Common myeloid progenitor, CD34-positive (primary cell): ENCODE data around the gene ERCC6.

ENCODE experiments used
- CTCF ChIA-PET: fragments of 350-600 bp; sonication (Branson Sonifier 250); formaldehyde crosslinking; loops from one replicate; lab custom pipeline; 2021; ENCODE audit warnings: antibody characterized with exemption; lab: Charles Lee
- POLR2A ChIA-PET: fragments of 350-600 bp; sonication (Branson Sonifier 250); formaldehyde crosslinking; loops from one replicate; lab custom pipeline; 2021; ENCODE audit warnings: antibody characterized with exemption; lab: Charles Lee
- DNase-seq, 3 donors: peaks; one replicate each; pipeline versions ENCODE4 v3.0.0 to v3.0.0-alpha.2; 2013
- H3K27ac ChIP-seq, 2 experiments: 1 replicate in 1 of 2; 2 replicates in 1 of 2; pipeline ENCODE4 v1.7.0; 2013; ENCODE audit warnings: inconsistent platforms in 2 of 2, low read length in 2 of 2, mild to moderate bottlenecking in 2 of 2, low read depth in 1 of 2, moderate library complexity in 1 of 2; ENCODE audit not compliant: severe bottlenecking in 2 of 2, insufficient read depth in 1 of 2, poor library complexity in 1 of 2
- H3K27me3 ChIP-seq, 5 experiments: replicated peaks in 2 of 5; 1 replicate in 3 of 5; 2 replicates in 2 of 5; pipeline versions ENCODE4 v1.6.1 to v1.7.0; 2013; ENCODE audit warnings: low read length in 4 of 5, mild to moderate bottlenecking in 2 of 5, moderate library complexity in 2 of 5, inconsistent platforms in 1 of 5; ENCODE audit not compliant: insufficient read depth in 5 of 5, control insufficient read depth in 4 of 5
- H3K36me3 ChIP-seq, 4 experiments: 1 replicate in 2 of 4; 2 replicates in 2 of 4; pipeline versions ENCODE4 v1.6.1 to v1.7.0; 2013; ENCODE audit warnings: low read length in 3 of 4, control low read depth in 1 of 4, mild to moderate bottlenecking in 1 of 4; ENCODE audit not compliant: control insufficient read depth in 4 of 4, insufficient read depth in 4 of 4
- H3K4me1 ChIP-seq, 4 experiments: 1 replicate in 3 of 4; 2 replicates in 1 of 4; pipeline versions ENCODE4 v1.6.1 to v1.7.1; 2013; ENCODE audit warnings: low read length in 3 of 4, mild to moderate bottlenecking in 3 of 4, control low read depth in 1 of 4, inconsistent platforms in 1 of 4, moderate library complexity in 1 of 4; ENCODE audit not compliant: control insufficient read depth in 4 of 4, insufficient read depth in 4 of 4; ENCODE audit errors: control extremely low read depth in 1 of 4
- H3K4me3 ChIP-seq, 7 experiments: 1 replicate in 4 of 7; 2 replicates in 3 of 7; pipeline versions ENCODE4 v1.5.1 to v1.7.0; 2013; ENCODE audit warnings: mild to moderate bottlenecking in 7 of 7, low read length in 6 of 7, moderate library complexity in 6 of 7, inconsistent platforms in 2 of 7, low read depth in 2 of 7, control low read depth in 1 of 7; ENCODE audit not compliant: insufficient read depth in 4 of 7, control insufficient read depth in 1 of 7; ENCODE audit errors: extremely low read depth in 1 of 7
- H3K9me3 ChIP-seq, 5 experiments: 1 replicate in 4 of 5; 2 replicates in 1 of 5; pipeline versions ENCODE4 v1.6.1 to v1.7.1; 2013; ENCODE audit warnings: low read length in 4 of 5, mild to moderate bottlenecking in 2 of 5, inconsistent platforms in 1 of 5, low read depth in 1 of 5, moderate library complexity in 1 of 5; ENCODE audit not compliant: control insufficient read depth in 4 of 5, insufficient read depth in 2 of 5; ENCODE audit errors: control extremely low read depth in 1 of 5
- WGBS: methylation state at CpG from one replicate; pipeline ENCODE4 v1.1.5; 2013; ENCODE audit not compliant: insufficient coverage; 5-methylcytosine and 5-hydroxymethylcytosine counted together

ERCC6 gene

DNA sequence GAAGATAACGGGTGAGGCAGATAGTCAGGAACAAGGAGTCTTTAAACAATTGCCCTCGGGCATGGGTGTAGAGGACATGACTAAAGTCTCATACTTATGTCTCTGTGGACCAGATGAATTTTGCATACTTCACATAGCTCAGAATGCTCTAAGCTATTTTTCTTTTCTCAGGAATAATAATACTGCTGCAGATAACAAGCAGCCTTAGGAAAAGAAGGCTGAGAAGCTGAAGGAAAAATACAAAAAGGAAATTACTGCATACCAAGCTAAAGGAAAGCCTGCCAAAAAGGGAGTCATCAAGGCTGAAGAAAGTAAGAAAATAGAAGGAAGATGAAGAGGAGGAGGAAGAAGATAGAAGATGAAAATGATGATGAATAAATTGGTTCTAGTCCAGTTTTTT lies 13.4 kb upstream of the ERCC6 start:
- Histone ChIP-seq H3K36me3 (no peaks in the 10 kb centered on the region), H3K27ac (no peak overlapping the region), H3K27me3 (peaks cover 0 to 3% (median 0%) of the 10 kb centered on the region in 5 experiments), H3K4me1 (no peaks in the 10 kb centered on the region), H3K4me3 (no peak overlapping the region), H3K9me3 (peaks cover 0 to 8% (median 2%) of the 10 kb centered on the region in 5 experiments)
- DNase-seq: no peak
- 94% methylated on average over 2 of the region's 2 CpGs for WGBS
- CTCF ChIA-PET: interaction anchor here (0.8 to 1.4 kb wide), 2 partner anchors 16 to 40 kb away, joined by 3 to 4 read pairs; no protein-coding TSS in a partner anchor
- POLR2A ChIA-PET: no interaction called here

- Histone ChIP-seq H3K27me3 (peaks cover 0 to 3% (median 0%) of the 10 kb centered on the region in 5 experiments), H3K4me3 (no peak overlapping the region), H3K9me3 (peaks cover 0 to 2% (median 0%) of the 10 kb centered on the region in 5 experiments), H3K36me3 (no peaks in the 10 kb centered on the region), H3K27ac (no peak overlapping the region), H3K4me1 (no peaks in the 10 kb centered on the region)
- no peak for DNase-seq
- ChIA-PET POLR2A (no interaction called here), CTCF (no interaction called here)
- 50% methylated on average over 2 of the region's 4 CpGs for whole genome bisulfite sequencing
Measured at GRCh38 chr10:49550563-49550962, 11.6 kb upstream of the ERCC6 start.

- POLR2A ChIA-PET: no interaction called here
- CTCF ChIA-PET: no interaction called here
- Histone ChIP-seq H3K27ac (no peak overlapping the region), H3K27me3 (peaks cover 0 to 3% (median 0%) of the 10 kb centered on the region in 5 experiments), H3K9me3 (peaks cover 0 to 8% (median 1%) of the 10 kb centered on the region in 5 experiments), H3K4me1 (no peaks in the 10 kb centered on the region), H3K36me3 (no peaks in the 10 kb centered on the region), H3K4me3 (no peak overlapping the region)
- no peak for DNase-seq
- WGBS: no CpG with 5 or more reads among the region's 1 CpG
Measured at GRCh38 chr10:49549640-49550346, 10.9 kb upstream of the ERCC6 start.

GRCh38 chr10:49543604-49544003 lies 4.7 kb upstream of the ERCC6 start:
- CTCF ChIA-PET: interaction anchor here (1.9 kb wide), 1 partner anchor 11 kb away, joined by 5 read pairs; no protein-coding TSS in a partner anchor
- Histone ChIP-seq H3K4me1 (peaks cover 4 to 11% (median 9%) of the 10 kb centered on the region in 4 experiments), H3K36me3 (no peaks in the 10 kb centered on the region), H3K9me3 (peaks cover 0 to 11% (median 3%) of the 10 kb centered on the region in 5 experiments), H3K27me3 (no peaks in the 10 kb centered on the region), H3K27ac (no peak overlapping the region), H3K4me3 (no peak overlapping the region)
- WGBS: 100% methylated on average over 2 of the region's 3 CpGs
- POLR2A ChIA-PET: no interaction called here
- no peak for DNase-seq

- WGBS: no CpG with 5 or more reads among the region's 4 CpGs
- DNase-seq: no peak
- Histone ChIP-seq H3K9me3 (peaks cover 0 to 11% (median 3%) of the 10 kb centered on the region in 5 experiments), H3K36me3 (no peaks in the 10 kb centered on the region), H3K27me3 (no peaks in the 10 kb centered on the region), H3K4me1 (peaks cover 12 to 21% (median 20%) of the 10 kb centered on the region in 4 experiments), H3K4me3 (no peak overlapping the region), H3K27ac (no peak overlapping the region)
- ChIA-PET CTCF (interaction anchor here (1.9 kb wide), 1 partner anchor 10 kb away, joined by 5 read pairs; no protein-coding TSS in a partner anchor), POLR2A (no interaction called here)
Measured at GRCh38 chr10:49542353-49542752, 3.4 kb upstream of the ERCC6 start.

DNA sequence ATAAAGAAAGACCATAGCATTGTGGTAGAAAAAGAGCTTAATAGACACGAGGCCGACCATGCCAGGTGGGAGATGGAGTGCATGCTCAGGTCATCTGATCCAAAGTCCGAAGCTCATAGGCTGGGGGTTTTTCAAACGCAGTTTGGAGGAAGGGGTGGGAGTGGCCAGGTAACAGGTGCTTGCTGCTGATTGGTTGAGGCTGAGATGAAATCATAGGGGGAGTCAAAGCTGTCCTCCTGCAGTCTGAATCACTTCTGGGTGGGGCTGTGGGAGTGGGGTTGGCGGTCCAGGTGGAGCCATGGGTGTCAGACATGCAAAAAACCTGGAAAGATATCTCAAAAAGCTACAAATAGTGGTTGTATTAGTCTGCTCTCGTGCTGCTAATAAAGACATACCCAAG lies 2.8 kb upstream of the ERCC6 start:
- CTCF ChIA-PET: interaction anchor here (0.9 to 1.9 kb wide), 4 partner anchors 9 to 52 kb away, joined by 3 to 5 read pairs (median 4); no protein-coding TSS in a partner anchor
- 83% methylated on average over 6 of the region's 6 CpGs for WGBS
- no peak for DNase-seq
- H3K4me1 ChIP-seq: peaks cover 13 to 21% (median 20%) of the 10 kb centered on the region in 4 experiments
- no peaks in the 10 kb centered on the region for H3K36me3 ChIP-seq
- peaks cover 0 to 11% (median 3%) of the 10 kb centered on the region in 5 experiments for H3K9me3 ChIP-seq
- H3K27ac ChIP-seq: no peak overlapping the region
- POLR2A ChIA-PET: no interaction called here
- H3K4me3 ChIP-seq: no peak overlapping the region
- H3K27me3 ChIP-seq: no peaks in the 10 kb centered on the region
